Stimulated activated CD8-positive, alpha-beta memory T cell treated with anti-CD3 and anti-CD28 coated beads, Interleukin-4, amount 100 ng/mL, for 4 hours (primary cell): Measurements from ENCODE around the gene VAPA.

Experiments used
- DNase-seq, 2 donors: peaks; one replicate each; pipeline ENCODE4 v3.0.0-alpha.2; 2020; ENCODE audit warnings: low read depth in 2 of 2, low spot score in 1 of 2

VAPA gene

DNA sequence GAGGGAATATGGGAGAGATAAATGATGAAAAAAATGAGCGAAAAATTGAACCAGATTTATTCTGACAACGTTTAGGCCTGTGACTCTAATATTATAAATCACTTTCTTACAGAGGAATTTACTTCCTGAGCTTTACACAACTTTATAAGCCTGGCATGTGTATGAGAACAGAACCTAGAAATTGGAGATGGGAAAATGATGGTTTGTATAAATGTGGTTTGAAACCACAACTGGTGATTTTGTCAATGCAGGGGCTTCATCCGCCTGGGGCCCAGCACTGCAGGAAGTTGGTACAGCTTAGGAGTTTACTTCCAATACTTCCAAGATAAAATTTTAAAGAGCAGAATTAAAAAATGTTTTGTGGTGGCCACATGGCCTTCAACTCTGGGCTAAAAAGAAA, 82.3 kb downstream of the VAPA start:
- DNase-seq, result no peak

DNA sequence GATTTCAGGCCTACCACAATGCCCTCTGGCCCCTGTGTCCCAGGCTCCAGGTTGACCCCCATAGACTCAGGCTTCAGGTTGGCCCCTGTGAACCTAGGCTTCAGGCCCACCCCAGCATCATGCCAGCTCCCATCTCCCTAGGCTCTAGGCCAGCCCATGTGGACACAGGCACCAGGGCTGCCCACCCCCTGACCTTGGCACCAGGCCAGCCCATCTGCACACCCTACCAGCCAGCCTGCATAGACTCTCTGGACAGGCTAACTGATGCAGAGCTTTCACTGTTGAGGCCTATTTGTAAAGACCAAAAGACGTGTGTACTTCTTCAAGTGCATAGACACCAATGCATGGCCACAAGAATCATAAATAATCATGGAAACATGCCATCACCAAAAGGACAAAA, 83.9 kb downstream of the VAPA start:
- no peak for DNase-seq

DNA sequence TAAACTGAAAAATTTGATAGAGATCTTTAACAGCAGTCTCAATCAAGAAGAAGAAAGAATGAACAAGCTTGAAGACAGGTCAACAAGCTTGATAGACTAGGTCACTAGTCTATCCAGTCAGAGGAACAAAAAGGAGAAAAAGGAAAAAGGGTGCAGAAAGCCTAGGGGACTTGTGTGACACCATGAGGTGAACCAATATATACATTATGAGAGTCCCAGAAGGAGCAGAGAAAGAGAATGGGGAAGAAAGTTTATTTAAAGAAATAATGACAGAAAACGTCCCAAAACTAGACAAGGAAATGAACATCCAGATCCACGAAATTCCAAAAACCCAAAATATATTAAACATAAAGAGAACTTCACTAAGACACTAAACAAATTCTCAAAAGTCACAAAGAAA, 84.5 kb downstream of the VAPA start:
- DNase-seq, result no peak

DNA sequence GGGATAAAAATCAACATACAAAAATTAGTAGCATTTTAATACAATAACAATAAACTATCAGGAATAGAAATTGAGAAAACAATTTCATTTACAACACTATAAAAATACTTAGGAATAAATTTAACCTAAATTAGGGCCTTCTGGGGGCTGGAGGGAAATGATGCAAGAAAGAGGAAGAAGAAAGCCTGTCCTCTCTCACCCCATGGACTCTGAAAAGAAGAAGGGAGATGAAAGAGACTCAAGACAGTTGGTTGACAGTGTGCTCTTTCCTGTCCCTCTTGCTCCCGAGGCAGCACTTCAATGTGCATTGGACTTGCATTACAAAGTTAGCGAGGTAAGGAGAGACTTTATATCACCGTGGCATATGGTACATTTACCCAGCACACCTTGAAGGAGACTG, 88.5 kb downstream of the VAPA start:
- DNase-seq, result no peak

DNA sequence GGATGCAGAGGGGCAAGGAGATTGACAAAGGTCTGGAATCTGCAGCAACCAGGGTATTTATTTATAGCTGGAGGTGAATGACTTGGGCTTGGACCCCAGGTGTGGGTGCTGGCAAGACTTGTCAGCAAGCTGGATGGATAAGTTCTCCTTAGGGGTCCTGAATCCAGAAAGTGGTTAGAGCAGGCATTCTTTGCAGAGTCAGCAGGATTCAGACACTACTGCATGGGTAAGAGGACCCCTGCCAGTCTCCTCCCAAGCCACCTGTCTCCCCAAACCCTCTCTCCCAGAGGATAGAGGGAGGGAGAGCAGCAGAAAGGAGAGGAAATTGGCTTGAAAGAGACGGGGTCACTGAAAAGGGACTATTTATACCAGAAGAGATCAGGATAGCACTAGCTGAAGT, 89.5 kb downstream of the VAPA start:
- no peak for DNase-seq

DNA sequence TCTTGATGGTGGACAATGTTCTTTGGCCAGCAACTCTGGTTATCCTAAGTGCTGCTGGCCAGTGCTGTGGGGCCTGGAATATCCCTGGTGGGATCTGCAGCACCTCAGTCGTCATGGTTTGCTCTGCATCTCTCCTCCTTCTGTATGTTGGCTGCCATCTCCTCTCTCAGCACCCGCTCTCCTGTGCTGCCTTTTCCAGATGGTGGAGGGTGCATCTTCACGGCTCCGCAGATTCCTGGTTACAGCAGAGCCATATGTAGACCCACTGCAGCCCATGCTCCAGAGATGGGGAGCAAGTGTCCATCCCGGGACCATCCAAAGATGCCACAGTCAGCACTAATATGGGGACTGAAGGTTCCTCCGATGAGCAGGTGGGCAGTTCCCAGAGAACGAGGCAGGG, 90.0 kb downstream of the VAPA start:
- no peak for DNase-seq

DNA sequence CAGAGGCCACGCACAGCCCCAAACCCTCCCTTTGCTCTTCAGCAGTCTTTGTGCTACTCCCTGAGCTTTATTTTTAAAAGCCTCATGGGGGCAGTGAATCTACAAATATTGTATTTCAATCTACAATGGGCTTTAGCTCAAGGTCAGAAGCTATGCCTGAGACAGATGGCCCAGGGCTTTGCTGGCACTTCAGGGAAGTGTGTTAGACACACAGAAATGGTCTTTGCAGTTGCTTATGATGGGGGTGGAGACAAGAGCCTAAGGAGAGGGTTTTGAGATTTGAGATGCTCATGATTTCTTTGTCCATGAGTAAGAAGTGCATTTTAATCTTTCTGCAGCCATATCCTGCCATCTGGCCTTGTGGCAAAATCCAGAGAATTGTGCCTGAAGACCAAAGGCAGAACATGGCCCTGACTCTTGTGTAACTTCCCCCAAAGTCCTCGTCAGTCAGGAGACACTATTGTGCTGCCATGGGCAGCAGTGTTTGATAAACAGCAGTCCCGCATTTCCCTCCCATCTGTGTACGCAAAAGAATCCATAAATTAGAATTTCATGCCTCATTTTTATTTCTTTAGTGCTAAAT, 92.6 kb downstream of the VAPA start:
- DNase-seq, result no peak

DNA sequence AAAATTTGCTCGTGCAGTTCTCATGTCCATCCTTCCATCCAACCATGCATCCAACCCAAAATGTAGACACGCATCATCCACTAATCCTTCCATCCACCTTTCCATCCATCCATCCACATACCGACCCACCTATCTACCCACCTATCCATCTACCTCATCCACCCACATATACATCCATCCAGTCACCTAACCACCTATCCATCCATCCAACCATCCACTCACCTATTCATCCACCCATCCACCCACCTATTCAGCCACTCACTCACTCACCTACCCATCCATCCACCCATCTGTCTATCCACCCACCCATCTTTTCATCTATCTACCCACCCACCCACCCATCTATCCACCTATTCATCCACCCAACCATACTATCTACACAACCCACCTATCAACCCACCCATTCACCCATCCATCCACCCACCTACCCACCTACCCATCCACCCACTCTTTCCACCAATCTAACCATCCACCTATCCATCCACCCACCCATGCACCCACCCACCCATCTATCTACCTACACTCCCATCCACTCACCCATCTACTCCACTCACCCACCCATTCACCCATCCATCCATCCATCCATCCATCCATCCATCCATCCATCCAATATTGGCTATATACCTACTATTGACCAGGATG, 94.3 kb downstream of the VAPA start:
- no peak for DNase-seq
